Measurements from ENCODE around the gene FOXK1.
"Not testable (repeated sequence)": the region's sequence is repeated elsewhere in the genome, so short reads cannot be mapped to it uniquely, and the experiment has no call there.

The FOXK1 gene

DNA sequence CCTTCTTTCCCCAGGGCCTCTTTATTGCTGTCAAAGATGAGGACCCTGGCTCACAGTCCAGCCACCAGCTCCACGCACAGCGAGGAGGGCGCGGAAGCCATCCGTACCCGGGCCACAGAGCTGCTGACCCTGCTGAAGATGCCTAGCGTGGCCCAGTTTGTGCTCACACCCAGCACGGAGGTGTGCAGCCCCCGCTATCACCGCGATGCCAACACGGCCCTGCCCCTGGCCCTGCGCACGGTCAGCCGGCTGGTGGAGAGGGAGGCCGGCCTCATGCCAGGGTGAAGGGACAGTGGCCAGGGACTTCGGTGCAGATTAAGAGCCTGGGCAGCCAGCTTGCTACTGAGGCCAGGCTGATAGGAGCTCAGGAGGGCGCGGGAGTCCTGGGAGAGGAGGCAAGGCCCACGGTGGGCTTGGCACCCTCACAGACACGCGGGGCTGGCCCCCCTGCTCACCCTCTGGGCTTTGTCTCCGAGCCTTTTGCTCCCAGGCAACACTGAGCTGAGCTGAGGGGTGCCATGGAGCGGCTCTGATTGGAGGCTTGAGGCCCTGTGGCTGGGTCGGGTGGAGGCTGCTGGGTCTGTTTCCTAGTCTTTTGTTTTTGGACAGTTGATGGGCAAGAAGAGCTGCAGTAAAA, 109.1 kb downstream of the FOXK1 start:
- TF ChIP-seq, protein P1, sequence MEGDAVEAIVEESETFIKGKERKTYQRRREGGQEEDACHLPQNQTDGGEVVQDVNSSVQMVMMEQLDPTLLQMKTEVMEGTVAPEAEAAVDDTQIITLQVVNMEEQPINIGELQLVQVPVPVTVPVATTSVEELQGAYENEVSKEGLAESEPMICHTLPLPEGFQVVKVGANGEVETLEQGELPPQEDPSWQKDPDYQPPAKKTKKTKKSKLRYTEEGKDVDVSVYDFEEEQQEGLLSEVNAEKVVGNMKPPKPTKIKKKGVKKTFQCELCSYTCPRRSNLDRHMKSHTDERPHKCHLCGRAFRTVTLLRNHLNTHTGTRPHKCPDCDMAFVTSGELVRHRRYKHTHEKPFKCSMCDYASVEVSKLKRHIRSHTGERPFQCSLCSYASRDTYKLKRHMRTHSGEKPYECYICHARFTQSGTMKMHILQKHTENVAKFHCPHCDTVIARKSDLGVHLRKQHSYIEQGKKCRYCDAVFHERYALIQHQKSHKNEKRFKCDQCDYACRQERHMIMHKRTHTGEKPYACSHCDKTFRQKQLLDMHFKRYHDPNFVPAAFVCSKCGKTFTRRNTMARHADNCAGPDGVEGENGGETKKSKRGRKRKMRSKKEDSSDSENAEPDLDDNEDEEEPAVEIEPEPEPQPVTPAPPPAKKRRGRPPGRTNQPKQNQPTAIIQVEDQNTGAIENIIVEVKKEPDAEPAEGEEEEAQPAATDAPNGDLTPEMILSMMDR (IDR thresholded peaks at IDR 0.05; ENCODE audit: low read depth, low read length, missing control alignments), result no peak
- H3K4me3 ChIP-seq (replicated peaks; ENCODE audit: low read depth, low read length), result no peak overlapping the region
- DNase-seq (ENCODE audit: extremely low read depth, low read depth), result no peak

DNA sequence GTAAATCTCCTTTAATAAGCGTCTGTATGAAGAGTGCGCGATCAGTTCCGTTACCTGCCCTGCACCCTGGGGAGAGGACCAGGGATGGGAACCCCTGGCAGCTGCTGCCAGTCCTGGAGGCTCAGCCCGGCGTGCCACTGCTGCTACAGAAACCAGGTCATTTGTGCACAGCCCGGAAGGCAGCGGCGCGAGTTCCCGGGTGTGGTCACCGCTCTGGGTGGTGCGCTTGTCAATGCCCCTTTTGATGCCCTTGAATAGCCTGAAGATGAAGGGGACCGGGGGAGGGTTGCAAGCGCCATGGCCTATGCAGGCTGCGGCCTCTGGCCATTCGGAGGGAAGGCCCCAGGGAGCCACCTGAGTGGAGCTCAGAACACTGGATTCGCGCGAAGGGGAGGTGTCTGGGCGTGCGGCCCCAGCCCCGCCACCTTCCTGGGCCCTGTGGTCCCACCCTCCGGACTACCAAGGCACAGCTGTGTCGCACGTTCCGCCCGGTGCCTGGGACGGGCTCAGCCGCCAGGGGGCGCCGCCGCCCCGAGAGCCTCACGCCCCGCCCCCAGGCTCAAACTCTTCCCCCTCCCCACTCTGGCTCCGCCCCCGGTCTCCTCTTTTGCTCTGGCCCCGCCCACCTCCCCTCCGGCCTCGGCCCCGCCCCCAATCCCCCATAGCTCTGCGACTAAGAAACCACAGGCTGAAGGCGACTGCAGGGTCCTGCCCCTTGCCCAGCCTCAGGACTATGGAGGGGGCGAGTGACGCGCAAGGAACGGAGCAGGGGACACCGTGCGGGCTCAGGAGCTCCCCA, 109.8 kb downstream of the FOXK1 start:
- DNase-seq (ENCODE audit: extremely low read depth, low read depth), result no peak
- TF ChIP-seq, protein P1 (IDR thresholded peaks at IDR 0.05; ENCODE audit: low read depth, low read length, missing control alignments), result peak; percentile 66
- no peak overlapping the region for H3K4me3 ChIP-seq (replicated peaks; ENCODE audit: low read depth, low read length)

DNA sequence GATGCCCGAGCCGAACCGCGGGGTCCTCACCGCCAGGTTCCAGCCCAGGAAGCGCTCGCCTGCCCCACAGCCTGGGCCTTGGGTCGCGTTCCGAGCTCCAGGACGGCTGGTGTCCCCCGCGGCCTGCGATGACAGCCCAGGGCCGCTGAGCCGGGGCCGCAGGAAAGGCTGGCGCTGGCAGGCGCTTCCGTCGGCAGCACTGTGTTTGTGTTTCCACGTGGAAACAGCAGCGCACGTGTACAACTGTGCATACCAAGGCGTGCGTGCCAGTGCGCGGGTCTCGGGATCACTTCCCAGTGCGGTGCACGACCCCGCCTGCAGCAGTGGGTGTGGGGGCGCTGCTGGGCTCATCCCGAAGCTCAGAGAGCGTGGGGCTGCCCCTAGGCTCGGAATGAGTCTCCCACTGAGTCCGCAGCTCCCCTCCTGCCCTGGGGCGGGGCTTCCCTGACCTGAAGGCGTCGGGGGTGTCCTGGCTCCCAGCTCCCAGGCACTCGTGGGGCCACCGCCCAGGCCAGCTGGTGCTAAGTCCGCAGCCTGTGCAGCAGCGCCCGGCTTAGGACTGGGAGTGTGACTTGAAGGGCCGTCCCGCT, 110.5 kb downstream of the FOXK1 start:
- TF ChIP-seq, protein P1 (IDR thresholded peaks at IDR 0.05; ENCODE audit: low read depth, low read length, missing control alignments), result no peak
- no peak for DNase-seq (ENCODE audit: extremely low read depth, low read depth)
- no peak overlapping the region for H3K4me3 ChIP-seq (replicated peaks; ENCODE audit: low read depth, low read length)

DNA sequence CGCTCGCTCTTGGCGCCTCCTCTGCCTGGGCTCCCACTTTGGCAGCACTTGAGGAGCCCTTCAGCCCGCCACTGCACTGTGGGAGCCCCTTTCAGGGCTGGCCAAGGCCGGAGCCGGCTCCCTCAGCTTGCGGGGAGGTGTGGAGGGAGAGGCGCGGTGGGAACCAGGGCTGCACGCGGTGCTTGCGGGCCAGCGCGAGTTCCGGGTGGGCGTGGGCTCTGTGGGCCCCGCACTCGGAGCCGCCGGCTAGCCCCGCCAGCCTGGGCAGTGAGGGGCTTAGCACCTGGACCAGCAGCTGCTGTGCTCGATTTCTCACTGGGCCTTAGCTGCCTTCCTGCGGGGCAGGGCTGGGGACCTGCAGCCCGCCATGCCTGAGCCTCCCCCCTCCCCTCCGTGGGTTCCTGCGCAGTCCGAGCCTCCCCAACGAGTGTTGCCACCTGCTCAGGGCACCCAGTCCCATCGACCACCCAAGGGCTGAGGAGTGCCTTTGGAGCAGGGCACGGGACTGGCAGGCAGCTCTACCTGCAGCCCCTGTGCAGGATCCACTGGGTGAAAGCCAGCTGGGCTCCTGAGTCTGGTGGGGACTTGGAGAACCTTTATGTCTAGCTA, 111.4 kb downstream of the FOXK1 start:
- H3K4me3 ChIP-seq (replicated peaks; ENCODE audit: low read depth, low read length); DNase-seq (ENCODE audit: extremely low read depth, low read depth): not testable (repeated sequence)

DNA sequence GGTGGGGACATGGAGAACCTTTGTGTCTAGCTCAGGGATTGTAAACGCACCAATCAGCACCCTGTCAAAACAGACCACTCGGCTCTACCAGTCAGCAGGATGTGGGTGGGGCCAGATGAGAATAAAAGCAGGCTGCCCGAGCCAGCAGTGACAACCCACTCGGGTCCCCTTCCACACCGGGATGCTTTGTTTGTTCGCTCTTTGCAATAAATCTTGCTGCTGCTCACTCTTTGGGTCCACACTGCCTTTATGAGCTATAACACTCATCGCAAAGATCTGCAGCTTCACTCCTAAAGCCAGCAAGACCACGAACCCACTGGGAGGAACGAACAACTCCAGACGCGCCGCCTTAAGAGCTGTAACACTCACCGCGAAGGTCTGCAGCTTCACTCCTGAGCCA, 112.1 kb downstream of the FOXK1 start:
- not testable (repeated sequence) for H3K4me3 ChIP-seq (replicated peaks; ENCODE audit: low read depth, low read length); DNase-seq (ENCODE audit: extremely low read depth, low read depth)

DNA sequence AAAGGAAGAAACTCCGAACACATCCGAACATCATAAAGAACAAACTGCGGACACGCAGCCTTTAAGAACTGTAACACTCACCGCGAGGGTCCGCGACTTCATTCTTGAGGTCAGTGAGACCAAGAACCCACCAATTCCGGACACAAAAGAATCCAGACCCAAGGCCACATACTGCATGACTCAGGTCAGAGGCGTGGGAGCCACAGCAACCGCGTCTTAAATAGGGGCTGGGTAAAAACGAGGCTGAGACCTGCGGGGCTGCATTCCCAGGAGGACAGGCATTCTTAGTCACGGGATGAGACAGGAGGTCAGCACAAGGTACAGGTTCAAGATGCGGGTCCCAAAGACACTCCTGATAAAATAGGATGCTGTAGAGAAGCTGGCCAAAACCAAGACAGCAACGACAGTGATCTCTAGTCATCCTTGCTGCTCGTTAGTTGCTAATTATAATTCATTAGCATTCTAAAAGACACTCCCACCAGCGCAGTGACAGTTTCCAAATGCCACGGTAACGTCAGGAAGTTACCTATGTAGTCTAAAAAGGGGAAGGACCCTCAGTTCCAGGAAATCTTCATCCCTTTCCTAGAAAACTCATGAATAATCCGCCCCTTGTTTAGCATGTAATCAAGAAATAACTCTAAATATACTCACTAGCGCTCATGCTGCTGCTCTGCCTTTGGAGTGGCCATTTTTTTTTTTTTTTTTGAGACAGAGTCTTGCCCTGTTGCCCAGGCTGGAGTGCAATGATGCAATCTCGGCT, 112.7 kb downstream of the FOXK1 start:
- TF ChIP-seq, protein P1 (IDR thresholded peaks at IDR 0.05; ENCODE audit: low read depth, low read length, missing control alignments), result no peak

DNA sequence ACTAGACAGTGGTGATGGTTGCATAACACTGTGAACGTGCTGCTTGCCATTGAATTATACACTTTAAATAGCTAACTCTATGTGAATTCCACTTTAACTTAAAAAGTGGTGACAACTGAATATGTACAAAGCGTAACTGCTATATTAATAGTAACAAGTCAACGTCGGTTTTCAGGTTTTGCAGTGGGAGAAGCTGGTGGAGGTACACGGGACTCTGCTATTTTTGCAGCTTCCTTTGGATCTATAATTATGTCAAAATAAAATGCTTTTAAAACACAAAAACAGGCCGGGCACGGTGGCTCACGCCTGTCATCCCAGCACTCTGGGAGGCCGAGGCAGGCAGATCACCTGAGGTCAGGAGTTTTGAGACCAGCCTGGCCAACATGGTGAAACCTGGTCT, 114.4 kb downstream of the FOXK1 start:
- no peak for DNase-seq (ENCODE audit: extremely low read depth, low read depth)
- TF ChIP-seq, protein P1 (IDR thresholded peaks at IDR 0.05; ENCODE audit: low read depth, low read length, missing control alignments), result no peak
- H3K4me3 ChIP-seq (replicated peaks; ENCODE audit: low read depth, low read length), result no peak overlapping the region

More for the DNA sequence above, 112.7 kb downstream of the FOXK1 start:
- no peak overlapping the region for H3K4me3 ChIP-seq (replicated peaks; ENCODE audit: low read depth, low read length)
- no peak for DNase-seq (ENCODE audit: extremely low read depth, low read depth)
